ENCODE data around the gene POLR3G.
A peak's percentile ranks its signal among the peaks of the same experiment; 100 is the strongest.

Gene POLR3G

GRCh38 chr5:90551376-90551775 lies 76.7 kb downstream of the POLR3G start:
- Mint-ChIP-seq H3K27me3 (peaks cover 12% of the 10 kb centered on the region), H3K36me3 (no peaks in the 10 kb centered on the region), H3K27ac (no peak overlapping the region), H3K4me1 (peaks cover 4% of the 10 kb centered on the region), H3K9me3 (no peaks in the 10 kb centered on the region), H3K4me3 (no peak overlapping the region)
- DNase-seq (ENCODE audit: low spot score in 2 of 2) (no peak), ATAC-seq (ENCODE audit: low read depth) (peak; percentile 76)

DNA sequence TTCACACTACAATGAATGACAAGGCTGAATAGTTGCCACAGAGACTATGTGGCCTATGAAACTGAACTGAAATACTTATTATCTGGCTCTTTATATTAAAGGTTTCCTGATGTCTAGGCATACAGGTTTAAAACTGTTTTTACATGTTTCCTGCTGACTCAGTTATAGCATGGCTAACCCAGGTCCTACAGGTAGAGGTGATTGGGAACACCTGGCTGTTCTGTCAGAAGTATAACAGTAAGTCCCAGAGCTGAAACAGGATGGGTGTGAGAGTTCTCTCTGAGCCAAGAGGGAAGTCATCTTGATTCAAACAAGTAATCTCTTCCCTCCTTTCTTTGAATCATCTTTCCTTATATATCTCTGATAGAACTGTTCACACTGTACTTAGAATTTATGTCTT lies 79.0 kb downstream of the POLR3G start:
- H3K27ac Mint-ChIP-seq = no peak overlapping the region
- H3K9me3 Mint-ChIP-seq = no peaks in the 10 kb centered on the region
- H3K27me3 Mint-ChIP-seq = peaks cover 23% of the 10 kb centered on the region
- ATAC-seq (ENCODE audit: low read depth) (no peak), DNase-seq (ENCODE audit: low spot score in 2 of 2) (no peak)
- H3K36me3 Mint-ChIP-seq = no peaks in the 10 kb centered on the region
- H3K4me3 Mint-ChIP-seq = no peak overlapping the region
- H3K4me1 Mint-ChIP-seq = peaks cover 13% of the 10 kb centered on the region

DNA sequence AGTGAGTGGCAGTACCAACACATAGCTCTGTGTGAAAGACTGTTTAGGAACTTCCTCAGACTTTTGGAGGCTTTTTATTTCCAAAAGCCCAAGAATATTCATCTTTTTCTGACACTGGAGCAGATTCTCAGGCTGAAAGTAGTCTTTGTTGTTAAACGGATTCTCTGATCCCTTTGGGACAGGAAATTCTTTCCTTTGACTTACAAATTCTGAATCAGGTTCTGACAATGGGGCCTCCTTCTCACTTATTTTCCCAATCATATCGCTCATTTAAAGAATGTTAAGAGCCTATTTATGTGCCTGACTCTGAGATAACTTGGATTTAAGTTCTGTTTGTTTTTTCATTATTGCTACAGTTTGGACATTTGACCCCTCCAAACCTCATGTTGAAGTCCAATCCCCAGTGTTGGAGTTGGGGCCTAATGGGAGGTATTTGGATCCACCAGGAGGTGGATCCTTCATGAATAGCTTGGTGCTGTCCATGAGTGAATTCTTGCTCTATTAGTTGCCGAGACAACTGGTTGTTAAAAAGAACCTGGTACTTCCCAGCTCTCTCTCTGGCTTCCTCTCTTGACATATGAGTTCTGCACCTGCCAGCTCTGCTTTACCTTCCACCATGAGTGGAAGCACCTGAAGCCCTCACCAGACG lies 79.8 kb downstream of the POLR3G start:
- Mint-ChIP-seq H3K4me1 (peaks cover 18% of the 10 kb centered on the region), H3K27me3 (peaks cover 26% of the 10 kb centered on the region), H3K4me3 (no peak overlapping the region), H3K27ac (no peak overlapping the region), H3K9me3 (no peaks in the 10 kb centered on the region), H3K36me3 (no peaks in the 10 kb centered on the region)
- DNase-seq (ENCODE audit: low spot score in 2 of 2) (no peak), ATAC-seq (ENCODE audit: low read depth) (peak; percentile 26)

GRCh38 chr5:90555666-90556065 lies 81.0 kb downstream of the POLR3G start:
- Mint-ChIP-seq H3K27me3 (peaks cover 26% of the 10 kb centered on the region), H3K27ac (no peak overlapping the region), H3K9me3 (no peaks in the 10 kb centered on the region), H3K36me3 (no peaks in the 10 kb centered on the region), H3K4me3 (no peak overlapping the region), H3K4me1 (peaks cover 18% of the 10 kb centered on the region)
- ATAC-seq (ENCODE audit: low read depth) (no peak), DNase-seq (ENCODE audit: low spot score in 2 of 2) (no peak)

DNA sequence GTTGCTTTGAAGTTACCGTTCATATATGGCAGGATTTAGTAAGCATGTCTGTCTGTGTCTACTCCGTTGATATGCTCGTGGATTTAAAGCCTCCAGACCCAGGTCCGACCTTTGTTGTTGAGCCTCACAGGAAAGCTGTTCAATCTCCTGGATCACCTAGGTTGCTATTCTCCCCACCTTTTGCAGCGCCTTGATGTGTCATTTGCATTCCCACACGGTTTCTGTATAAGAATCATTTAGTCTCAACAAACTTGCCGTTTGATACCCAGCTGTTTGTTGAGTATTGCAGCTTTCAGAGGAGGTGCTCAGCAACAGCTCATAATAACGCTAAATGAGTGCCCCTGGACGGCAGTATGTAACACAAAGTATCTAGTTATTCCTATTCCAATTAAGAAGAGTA lies 82.7 kb downstream of the POLR3G start:
- Mint-ChIP-seq H3K4me3 (no peak overlapping the region), H3K36me3 (no peaks in the 10 kb centered on the region), H3K9me3 (no peaks in the 10 kb centered on the region), H3K27ac (no peak overlapping the region), H3K27me3 (peaks cover 29% of the 10 kb centered on the region), H3K4me1 (peaks cover 14% of the 10 kb centered on the region)
- ATAC-seq (ENCODE audit: low read depth) (no peak), DNase-seq (ENCODE audit: low spot score in 2 of 2) (no peak)

GRCh38 chr5:90557871-90558270 lies 83.2 kb downstream of the POLR3G start:
- peaks cover 14% of the 10 kb centered on the region for H3K4me1 Mint-ChIP-seq
- H3K9me3 Mint-ChIP-seq = no peaks in the 10 kb centered on the region
- H3K27me3 Mint-ChIP-seq = peaks cover 27% of the 10 kb centered on the region
- no peak overlapping the region for H3K27ac Mint-ChIP-seq
- ATAC-seq (ENCODE audit: low read depth) (no peak), DNase-seq (ENCODE audit: low spot score in 2 of 2) (no peak)
- no peaks in the 10 kb centered on the region for H3K36me3 Mint-ChIP-seq
- peak overlapping the region; percentile 78 for H3K4me3 Mint-ChIP-seq

GRCh38 chr5:90558344-90559192 lies 83.9 kb downstream of the POLR3G start, which contains the start of gene ADGRV1:
TSS of gene ADGRV1 (plus strand) at chr5:90558797. CDS start at chr5:90558896, 99 bp downstream.
- H3K4me1 Mint-ChIP-seq = peaks cover 14% of the 10 kb centered on the region
- H3K9me3 Mint-ChIP-seq = no peaks in the 10 kb centered on the region
- H3K36me3 Mint-ChIP-seq = no peaks in the 10 kb centered on the region
- H3K4me3 Mint-ChIP-seq = peak within 1 kb of the TSS; percentile 78
- DNase-seq (ENCODE audit: low spot score in 2 of 2) (peak in 1 of 2 donors; percentile 18), ATAC-seq (ENCODE audit: low read depth) (peak; percentile 70)
- peaks cover 27% of the 10 kb centered on the region for H3K27me3 Mint-ChIP-seq
- H3K27ac Mint-ChIP-seq = peak within 1 kb of the TSS; percentile 24

DNA sequence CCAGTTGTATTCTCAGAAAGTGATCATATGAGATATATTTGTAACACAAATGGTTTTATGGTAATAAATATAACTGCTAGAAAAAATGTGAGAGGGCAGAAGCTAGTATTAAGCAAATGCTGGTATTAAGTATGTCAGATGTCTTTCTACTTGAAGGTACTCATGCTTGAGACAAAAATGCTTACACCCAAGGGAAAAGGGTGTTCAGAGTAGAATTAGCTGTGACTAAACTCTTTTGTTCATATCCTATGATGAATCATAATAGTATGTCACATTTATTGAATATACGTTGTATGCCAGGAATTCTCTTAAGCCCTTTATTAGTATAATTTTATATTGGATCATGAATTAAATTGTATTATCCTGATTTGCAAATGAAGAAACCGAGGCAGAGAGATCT lies 86.1 kb downstream of the POLR3G start:
- ATAC-seq (ENCODE audit: low read depth) (no peak), DNase-seq (ENCODE audit: low spot score in 2 of 2) (no peak)
- H3K9me3 Mint-ChIP-seq = no peaks in the 10 kb centered on the region
- H3K4me1 Mint-ChIP-seq = peaks cover 14% of the 10 kb centered on the region
- no peak overlapping the region for H3K4me3 Mint-ChIP-seq
- no peaks in the 10 kb centered on the region for H3K36me3 Mint-ChIP-seq
- H3K27ac Mint-ChIP-seq = no peak overlapping the region
- peaks cover 27% of the 10 kb centered on the region for H3K27me3 Mint-ChIP-seq

DNA sequence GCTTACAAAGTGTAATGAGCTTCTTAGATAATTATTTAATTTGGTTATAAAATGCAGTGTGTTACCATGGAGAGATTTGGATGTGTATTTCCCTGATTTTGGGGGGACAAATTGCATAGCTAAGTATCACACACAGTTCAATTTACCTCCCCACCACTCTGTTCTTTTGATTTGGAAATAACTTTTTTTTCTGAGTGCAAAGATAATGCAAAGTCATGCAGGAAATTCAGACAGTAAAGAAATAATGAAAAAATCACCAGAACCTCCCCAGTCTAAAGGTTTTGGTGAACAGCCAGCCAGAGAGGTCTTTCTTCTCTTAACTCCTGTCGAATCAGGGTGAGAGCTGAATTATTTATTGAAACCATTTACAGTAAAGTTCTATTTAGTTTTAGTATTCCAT lies 87.1 kb downstream of the POLR3G start:
- Mint-ChIP-seq H3K36me3 (no peaks in the 10 kb centered on the region), H3K9me3 (no peaks in the 10 kb centered on the region), H3K4me1 (peaks cover 14% of the 10 kb centered on the region), H3K27me3 (peaks cover 25% of the 10 kb centered on the region), H3K4me3 (no peak overlapping the region), H3K27ac (no peak overlapping the region)
- DNase-seq (ENCODE audit: low spot score in 2 of 2) (no peak), ATAC-seq (ENCODE audit: low read depth) (no peak)

DNA sequence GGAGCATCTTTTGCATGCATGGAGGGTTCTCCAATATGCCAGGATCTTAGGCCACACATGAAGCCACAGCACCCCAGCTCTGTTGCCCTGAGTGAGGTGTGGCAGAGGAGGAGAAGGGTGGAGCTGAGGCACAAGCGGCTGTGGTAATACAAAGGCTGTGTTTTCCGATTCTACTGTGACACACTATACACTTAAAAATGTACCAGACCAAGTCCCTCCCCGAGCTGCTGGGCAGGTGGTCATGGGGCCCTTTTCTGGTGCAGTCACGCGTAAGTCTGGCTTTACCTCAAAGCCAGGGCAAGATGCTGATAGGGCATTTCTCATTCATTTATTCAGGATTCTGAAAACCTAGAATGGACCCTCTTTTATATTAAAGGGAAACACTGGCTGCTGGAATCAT lies 87.7 kb downstream of the POLR3G start:
- H3K27me3 Mint-ChIP-seq = peaks cover 22% of the 10 kb centered on the region
- H3K9me3 Mint-ChIP-seq = no peaks in the 10 kb centered on the region
- H3K36me3 Mint-ChIP-seq = no peaks in the 10 kb centered on the region
- H3K4me1 Mint-ChIP-seq = peaks cover 14% of the 10 kb centered on the region
- ATAC-seq (ENCODE audit: low read depth) (no peak), DNase-seq (ENCODE audit: low spot score in 2 of 2) (no peak)
- no peak overlapping the region for H3K27ac Mint-ChIP-seq
- no peak overlapping the region for H3K4me3 Mint-ChIP-seq

DNA sequence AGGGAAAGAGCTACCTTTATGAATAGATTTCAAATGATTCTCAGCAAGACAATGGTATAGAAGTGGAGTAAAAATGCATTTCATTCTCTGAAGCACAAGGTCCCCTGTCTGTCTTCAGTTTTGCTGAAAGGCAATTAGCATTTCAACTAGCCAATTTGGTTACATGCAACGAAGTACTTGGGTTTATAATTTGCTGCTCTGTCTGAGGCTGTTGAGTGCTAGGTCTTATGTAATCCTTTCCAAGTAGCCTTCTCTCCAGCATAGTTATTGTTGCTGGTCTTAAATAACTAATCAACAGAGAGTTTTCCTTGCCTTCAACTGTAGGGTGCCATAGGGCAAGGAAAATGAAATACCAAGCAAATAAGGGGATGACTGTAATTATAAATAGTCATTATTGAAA lies 88.4 kb downstream of the POLR3G start:
- Mint-ChIP-seq H3K9me3 (no peaks in the 10 kb centered on the region), H3K27me3 (peaks cover 17% of the 10 kb centered on the region), H3K27ac (no peak overlapping the region), H3K4me1 (peaks cover 10% of the 10 kb centered on the region), H3K36me3 (no peaks in the 10 kb centered on the region), H3K4me3 (no peak overlapping the region)
- DNase-seq (ENCODE audit: low spot score in 2 of 2) (no peak), ATAC-seq (ENCODE audit: low read depth) (no peak)

All from memory B cell (primary cell).